Naive thymus-derived CD4-positive, alpha-beta T cell (primary cell): Measurements from ENCODE around the gene CPEB3. TPM values are rescaled to one million over a fixed set of nuclear protein-coding genes. Genes with fewer than 3 reads are reported as not detected.
"Not testable (repeated sequence)": the region's sequence is repeated elsewhere in the genome, so short reads cannot be mapped to it uniquely, and the experiment has no call there.

Experiments used
- ATAC-seq: fragments of 150-1000 bp; cut with Tn5 transposase; 2 replicates; pipeline ENCODE4 v1.10.0; 2021; ENCODE audit warnings: mild to moderate bottlenecking, moderate library complexity
- CTCF ChIA-PET: fragments of 350-600 bp; sonication (Branson Sonifier 250); formaldehyde crosslinking; loops from one replicate; lab custom pipeline; 2021; ENCODE audit warnings: antibody characterized with exemption; lab: Charles Lee
- POLR2A ChIA-PET: fragments of 350-600 bp; sonication (Branson Sonifier 250); formaldehyde crosslinking; loops from one replicate; lab custom pipeline; 2021; ENCODE audit warnings: antibody characterized with exemption, inconsistent platforms; lab: Charles Lee
- DNase-seq, 9 donors: peaks; one replicate each; pipeline versions ENCODE4 v3.0.0 to v3.0.0-alpha.2; 2020 to 2022; ENCODE audit warnings: mixed read lengths in 1 of 9
- H3K27ac ChIP-seq: one replicate; pipeline ENCODE4 v1.7.0; 2013; ENCODE audit warnings: mild to moderate bottlenecking, low read depth, low read length, moderate library complexity
- H3K27me3 ChIP-seq, 2 donors: one replicate each; pipeline ENCODE4 v1.7.0; 2013; ENCODE audit warnings: low read length in 2 of 2, mild to moderate bottlenecking in 2 of 2, moderate library complexity in 2 of 2; ENCODE audit not compliant: control insufficient read depth in 2 of 2, insufficient read depth in 2 of 2
- H3K36me3 ChIP-seq, 3 experiments: 1 replicate in 2 of 3; 2 replicates in 1 of 3; pipeline ENCODE4 v1.7.0; 2013; ENCODE audit warnings: low read length in 3 of 3, mild to moderate bottlenecking in 3 of 3, moderate library complexity in 1 of 3; ENCODE audit not compliant: insufficient read depth in 3 of 3, control insufficient read depth in 2 of 3
- H3K4me1 ChIP-seq, 2 donors: one replicate each; pipeline ENCODE4 v1.7.0; 2013; ENCODE audit warnings: low read length in 2 of 2, mild to moderate bottlenecking in 2 of 2, moderate library complexity in 1 of 2; ENCODE audit not compliant: control insufficient read depth in 2 of 2, insufficient read depth in 2 of 2
- H3K4me3 ChIP-seq: 2 replicates; pipeline ENCODE4 v1.7.0; 2013; ENCODE audit warnings: mild to moderate bottlenecking, low read length
- H3K9me3 ChIP-seq, 3 experiments: 1 replicate in 2 of 3; 2 replicates in 1 of 3; pipeline ENCODE4 v1.7.0; 2013; ENCODE audit warnings: low read length in 3 of 3; ENCODE audit not compliant: control insufficient read depth in 2 of 3
- H3K27ac Mint-ChIP-seq, 9 donors: one replicate each; pipeline ENCODE4 v1.8.0; 2020 to 2022; ENCODE audit warnings: mixed read lengths in 9 of 9, mild to moderate bottlenecking in 8 of 9, moderate library complexity in 5 of 9, inconsistent platforms in 2 of 9
- H3K27me3 Mint-ChIP-seq, 5 donors: one replicate each; pipeline ENCODE4 v1.8.0; 2021 to 2022; ENCODE audit warnings: mixed read lengths in 5 of 5, mild to moderate bottlenecking in 1 of 5
- H3K36me3 Mint-ChIP-seq, 5 donors: one replicate each; pipeline ENCODE4 v1.8.0; 2020 to 2022; ENCODE audit warnings: mixed read lengths in 5 of 5, mild to moderate bottlenecking in 3 of 5, inconsistent platforms in 1 of 5
- H3K4me1 Mint-ChIP-seq, 7 donors: one replicate each; pipeline ENCODE4 v1.8.0; 2020 to 2022; ENCODE audit warnings: mixed read lengths in 7 of 7, mild to moderate bottlenecking in 3 of 7, inconsistent platforms in 1 of 7
- H3K4me3 Mint-ChIP-seq, 10 donors: one replicate each; pipeline ENCODE4 v1.8.0; 2020 to 2022; ENCODE audit warnings: mild to moderate bottlenecking in 10 of 10, mixed read lengths in 10 of 10, moderate library complexity in 6 of 10, inconsistent platforms in 2 of 10
- H3K9me3 Mint-ChIP-seq, 11 donors: one replicate each; pipeline ENCODE4 v1.8.0; 2020 to 2022; ENCODE audit warnings: mixed read lengths in 11 of 11, mild to moderate bottlenecking in 4 of 11, inconsistent platforms in 1 of 11, moderate library complexity in 1 of 11
- intact Hi-C, 2 donors: fragments of 100-400 bp; cut with micrococcal nuclease; formaldehyde crosslinking; loops; one replicate each; pipeline ENCODE4 v1.15.1; 2023
- polyA plus RNA-seq, 2 donors: library from polyadenylated mRNA; unstranded; fragments of 300-500 nt; fragmentation: Illumina TruSeq; gene quantifications; one replicate each; pipeline ENCODE4 v1.2.3, GENCODE V29; 2021
- total RNA-seq, 6 experiments: library from RNA in 5 of 6; stranded (reverse) in 5 of 6; gene quantifications; 1 replicate in 5 of 6; 2 replicates in 1 of 6; pipeline ENCODE4 v1.2.3 and lab custom pipeline; 2021 to 2026

CPEB3 gene
- total and polyA plus RNA-seq, 7 experiments from 2014 or later, result 0.74 to 3.3 (median 2.1) TPM

GRCh38 chr10:92052741-92053140, 238.1 kb downstream of the CPEB3 start:
- H3K36me3 ChIP-seq, result no peaks in the 10 kb centered on the region
- no peak overlapping the region for H3K27ac ChIP-seq
- Mint-ChIP-seq H3K4me1 (peaks cover 8 to 11% (median 10%) of the 10 kb centered on the region in 7 donors), H3K27ac (peak overlapping the region in 2 of 9 donors; percentile 24 to 43), H3K36me3 (peaks cover 0 to 19% (median 11%) of the 10 kb centered on the region in 5 donors), H3K4me3 (no peak overlapping the region), H3K9me3 (no peaks in the 10 kb centered on the region), H3K27me3 (no peaks in the 10 kb centered on the region)
- intact Hi-C loops, result no loop called here
- no peak for DNase-seq
- ChIA-PET CTCF (interaction anchor here (0.7 kb wide), 1 partner anchor 742 kb away, joined by 4 read pairs; no protein-coding TSS in a partner anchor), POLR2A (interaction anchor here (0.7 kb wide), 1 partner anchor 24 kb away, joined by 3 read pairs; no protein-coding TSS in a partner anchor)
- peaks cover 0 to 6% of the 10 kb centered on the region in 2 donors for H3K4me1 ChIP-seq
- H3K9me3 ChIP-seq, result no peaks in the 10 kb centered on the region
- H3K27me3 ChIP-seq, result no peaks in the 10 kb centered on the region
- H3K4me3 ChIP-seq, result no peak overlapping the region
- ATAC-seq, result no peak

- no peaks in the 10 kb centered on the region for H3K9me3 Mint-ChIP-seq
- POLR2A ChIA-PET, result no interaction called here
- CTCF ChIA-PET, result no interaction called here
- intact Hi-C loops, result no loop called here
- Histone ChIP-seq H3K9me3 (no peaks in the 10 kb centered on the region), H3K27ac (no peak overlapping the region), H3K36me3 (no peaks in the 10 kb centered on the region), H3K27me3 (no peaks in the 10 kb centered on the region), H3K4me3 (no peak overlapping the region), H3K4me1 (peaks cover 0 to 8% of the 10 kb centered on the region in 2 donors)
- H3K4me3 Mint-ChIP-seq, result no peak overlapping the region
- DNase-seq (no peak), ATAC-seq (no peak)
- peaks cover 0 to 19% (median 11%) of the 10 kb centered on the region in 5 donors for H3K36me3 Mint-ChIP-seq
- H3K27ac Mint-ChIP-seq, result no peak overlapping the region
- no peaks in the 10 kb centered on the region for H3K27me3 Mint-ChIP-seq
- H3K4me1 Mint-ChIP-seq, result peaks cover 11 to 13% (median 12%) of the 10 kb centered on the region in 7 donors
Observed at GRCh38 chr10:92052088-92052487, 238.8 kb downstream of the CPEB3 start.

GRCh38 chr10:92047215-92047614, 243.7 kb downstream of the CPEB3 start:
- ATAC-seq (no peak), DNase-seq (no peak)
- peaks cover 0 to 1% (median 0%) of the 10 kb centered on the region in 11 donors for H3K9me3 Mint-ChIP-seq
- no peaks in the 10 kb centered on the region for H3K36me3 ChIP-seq
- peaks cover 0 to 9% (median 0%) of the 10 kb centered on the region in 5 donors for H3K36me3 Mint-ChIP-seq
- ChIA-PET CTCF (no interaction called here), POLR2A (no interaction called here)
- no peak overlapping the region for H3K4me3 ChIP-seq
- H3K4me3 Mint-ChIP-seq, result no peak overlapping the region
- H3K27me3 Mint-ChIP-seq, result no peaks in the 10 kb centered on the region
- peak overlapping the region in 2 of 9 donors; percentile 4 to 32 for H3K27ac Mint-ChIP-seq
- intact Hi-C loops, result no loop called here
- peaks cover 0 to 8% of the 10 kb centered on the region in 2 donors for H3K4me1 ChIP-seq
- H3K27ac ChIP-seq, result no peak overlapping the region
- H3K27me3 ChIP-seq, result no peaks in the 10 kb centered on the region
- peaks cover 4 to 17% (median 12%) of the 10 kb centered on the region in 7 donors for H3K4me1 Mint-ChIP-seq
- H3K9me3 ChIP-seq, result no peaks in the 10 kb centered on the region

GRCh38 chr10:92045641-92046106, 245.2 kb downstream of the CPEB3 start:
- Mint-ChIP-seq H3K9me3 (peaks cover 0 to 1% (median 0%) of the 10 kb centered on the region in 11 donors), H3K36me3 (peaks cover 0 to 9% (median 0%) of the 10 kb centered on the region in 5 donors), H3K4me1 (peaks cover 4 to 17% (median 12%) of the 10 kb centered on the region in 7 donors), H3K27me3 (no peaks in the 10 kb centered on the region), H3K4me3 (no peak overlapping the region), H3K27ac (no peak overlapping the region)
- ATAC-seq (no peak), DNase-seq (no peak)
- intact Hi-C loops, result no loop called here
- CTCF ChIA-PET, result no interaction called here
- H3K4me3 ChIP-seq, result no peak overlapping the region
- H3K27me3 ChIP-seq, result no peaks in the 10 kb centered on the region
- H3K4me1 ChIP-seq, result peaks cover 0 to 8% of the 10 kb centered on the region in 2 donors
- H3K9me3 ChIP-seq, result no peaks in the 10 kb centered on the region
- POLR2A ChIA-PET, result no interaction called here
- no peaks in the 10 kb centered on the region for H3K36me3 ChIP-seq
- H3K27ac ChIP-seq, result no peak overlapping the region

- POLR2A ChIA-PET, result no interaction called here
- H3K27ac ChIP-seq, result no peak overlapping the region
- no peak overlapping the region for H3K4me3 ChIP-seq
- Mint-ChIP-seq H3K9me3 (peaks cover 0 to 1% (median 0%) of the 10 kb centered on the region in 11 donors), H3K4me1 (peaks cover 0 to 6% (median under 1%) of the 10 kb centered on the region in 7 donors), H3K27me3 (no peaks in the 10 kb centered on the region), H3K36me3 (peaks cover 0 to 9% (median 0%) of the 10 kb centered on the region in 5 donors), H3K27ac (no peak overlapping the region), H3K4me3 (no peak overlapping the region)
- H3K36me3 ChIP-seq, result no peaks in the 10 kb centered on the region
- H3K9me3 ChIP-seq, result no peaks in the 10 kb centered on the region
- intact Hi-C loops, result no loop called here
- ATAC-seq (no peak), DNase-seq (no peak)
- CTCF ChIA-PET, result no interaction called here
- H3K27me3 ChIP-seq, result no peaks in the 10 kb centered on the region
- H3K4me1 ChIP-seq, result no peaks in the 10 kb centered on the region
Observed at GRCh38 chr10:92042541-92042940, 248.3 kb downstream of the CPEB3 start.

GRCh38 chr10:92038949-92039348, 251.9 kb downstream of the CPEB3 start:
- no peaks in the 10 kb centered on the region for H3K36me3 ChIP-seq
- H3K27me3 Mint-ChIP-seq, result no peaks in the 10 kb centered on the region
- DNase-seq (no peak), ATAC-seq (no peak)
- H3K27ac Mint-ChIP-seq, result no peak overlapping the region
- H3K4me3 Mint-ChIP-seq, result no peak overlapping the region
- no peaks in the 10 kb centered on the region for H3K4me1 ChIP-seq
- no peak overlapping the region for H3K4me3 ChIP-seq
- ChIA-PET CTCF (no interaction called here), POLR2A (no interaction called here)
- no peaks in the 10 kb centered on the region for H3K4me1 Mint-ChIP-seq
- H3K9me3 ChIP-seq, result no peaks in the 10 kb centered on the region
- H3K36me3 Mint-ChIP-seq, result peaks cover 2 to 27% (median 20%) of the 10 kb centered on the region in 5 donors
- intact Hi-C loops, result no loop called here
- H3K27ac ChIP-seq, result no peak overlapping the region
- peaks cover 0 to 4% (median 0%) of the 10 kb centered on the region in 11 donors for H3K9me3 Mint-ChIP-seq
- no peaks in the 10 kb centered on the region for H3K27me3 ChIP-seq

- H3K4me3 ChIP-seq, POLR2A ChIA-PET: not testable (repeated sequence)
Observed at GRCh38 chr10:92033070-92033469, 257.8 kb downstream of the CPEB3 start.

More at GRCh38 chr10:92033070-92033469, 257.8 kb downstream of the CPEB3 start:
- H3K27ac ChIP-seq, H3K4me3 Mint-ChIP-seq, H3K9me3 Mint-ChIP-seq, H3K9me3 ChIP-seq, CTCF ChIA-PET, DNase-seq, H3K27me3 Mint-ChIP-seq, H3K4me1 Mint-ChIP-seq, H3K27me3 ChIP-seq, ATAC-seq, H3K36me3 ChIP-seq, intact Hi-C loops, H3K4me1 ChIP-seq: not testable (repeated sequence)
- peaks cover 14 to 60% (median 54%) of the 10 kb centered on the region in 5 donors for H3K36me3 Mint-ChIP-seq
- H3K27ac Mint-ChIP-seq, result peak overlapping the region in 1 of 9 donors; percentile 17
